ENCODE data around the gene FGG. TPM values are rescaled to one million over a fixed set of nuclear protein-coding genes. Genes with fewer than 3 reads are reported as not detected.
A peak's percentile ranks its signal among the peaks of the same experiment; 100 is the strongest.

Gene FGG
- total and polyA plus RNA-seq, 2 experiments from 2014 or later = 1,415 to 1,531 TPM

DNA sequence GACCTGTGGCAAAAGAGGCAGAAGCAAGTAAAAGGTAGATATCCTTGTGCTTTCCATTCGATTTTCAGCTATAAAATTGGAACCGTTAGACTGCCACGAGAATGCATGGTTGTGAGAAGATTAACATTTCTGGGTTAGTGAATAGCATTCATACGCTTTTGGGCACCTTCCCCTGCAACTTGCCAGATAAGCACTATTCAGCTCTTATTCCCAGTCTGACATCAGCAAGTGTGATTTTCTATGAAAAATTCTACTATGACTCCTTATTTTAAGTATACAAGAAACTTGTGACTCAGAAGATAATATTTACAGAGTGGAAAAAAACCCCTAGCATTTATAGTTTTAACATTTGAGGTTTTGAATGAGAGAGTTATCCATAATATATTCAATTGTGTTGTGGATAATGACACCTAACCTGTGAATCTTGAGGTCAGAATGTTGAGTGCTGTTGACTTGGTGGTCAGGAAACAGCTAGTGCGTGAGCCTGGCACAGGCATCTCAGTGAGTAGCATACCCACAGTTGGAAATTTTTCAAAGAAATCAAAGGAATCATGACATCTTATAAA is 45.7 kb downstream of the FGG start:
- WGBS (ENCODE audit: low lambda C conversion rate, missing lambda C conversion rate) = 83% methylated on average over 5 of the region's 5 CpGs

DNA sequence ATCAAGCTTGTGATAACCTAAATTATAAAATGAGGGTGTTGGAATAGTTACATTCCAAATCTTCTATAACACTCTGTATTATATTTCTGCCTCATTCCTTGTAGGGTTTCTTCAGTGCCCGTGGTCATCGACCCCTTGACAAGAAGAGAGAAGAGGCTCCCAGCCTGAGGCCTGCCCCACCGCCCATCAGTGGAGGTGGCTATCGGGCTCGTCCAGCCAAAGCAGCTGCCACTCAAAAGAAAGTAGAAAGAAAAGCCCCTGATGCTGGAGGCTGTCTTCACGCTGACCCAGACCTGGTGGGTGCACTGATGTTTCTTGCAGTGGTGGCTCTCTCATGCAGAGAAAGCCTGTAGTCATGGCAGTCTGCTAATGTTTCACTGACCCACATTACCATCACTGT is 46.8 kb downstream of the FGG start:
- WGBS (ENCODE audit: low lambda C conversion rate, missing lambda C conversion rate) = 80% methylated on average over 6 of the region's 6 CpGs
- H3K4me3 ChIP-seq = no peak overlapping the region
- H3K36me3 ChIP-seq (replicated peaks; ENCODE audit: insufficient read depth, low read depth) = no peaks in the 10 kb centered on the region
- TF ChIP-seq, protein P1, sequence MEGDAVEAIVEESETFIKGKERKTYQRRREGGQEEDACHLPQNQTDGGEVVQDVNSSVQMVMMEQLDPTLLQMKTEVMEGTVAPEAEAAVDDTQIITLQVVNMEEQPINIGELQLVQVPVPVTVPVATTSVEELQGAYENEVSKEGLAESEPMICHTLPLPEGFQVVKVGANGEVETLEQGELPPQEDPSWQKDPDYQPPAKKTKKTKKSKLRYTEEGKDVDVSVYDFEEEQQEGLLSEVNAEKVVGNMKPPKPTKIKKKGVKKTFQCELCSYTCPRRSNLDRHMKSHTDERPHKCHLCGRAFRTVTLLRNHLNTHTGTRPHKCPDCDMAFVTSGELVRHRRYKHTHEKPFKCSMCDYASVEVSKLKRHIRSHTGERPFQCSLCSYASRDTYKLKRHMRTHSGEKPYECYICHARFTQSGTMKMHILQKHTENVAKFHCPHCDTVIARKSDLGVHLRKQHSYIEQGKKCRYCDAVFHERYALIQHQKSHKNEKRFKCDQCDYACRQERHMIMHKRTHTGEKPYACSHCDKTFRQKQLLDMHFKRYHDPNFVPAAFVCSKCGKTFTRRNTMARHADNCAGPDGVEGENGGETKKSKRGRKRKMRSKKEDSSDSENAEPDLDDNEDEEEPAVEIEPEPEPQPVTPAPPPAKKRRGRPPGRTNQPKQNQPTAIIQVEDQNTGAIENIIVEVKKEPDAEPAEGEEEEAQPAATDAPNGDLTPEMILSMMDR (IDR thresholded peaks at IDR 0.05; ENCODE audit: poor library complexity) = no peak
- no peak for TF ChIP-seq EZH2 (IDR thresholded peaks at IDR 0.05; ENCODE audit: borderline replicate concordance)
- no peak for TF ChIP-seq EZH2phosphoT487 (IDR thresholded peaks at IDR 0.05; ENCODE audit: low read depth, severe bottlenecking, unreplicated experiment)
- H4K20me1 ChIP-seq (ENCODE audit: insufficient read depth, poor library complexity, severe bottlenecking) = no peaks in the 10 kb centered on the region
- H3K4me2 ChIP-seq = peak overlapping the region; percentile 67
- H3K79me2 ChIP-seq = peaks cover 18% of the 10 kb centered on the region
- no peaks in the 10 kb centered on the region for H3K27me3 ChIP-seq
- no peaks in the 10 kb centered on the region for H3K4me1 ChIP-seq (ENCODE audit: insufficient read depth)
- no peak overlapping the region for H3K27ac ChIP-seq
- no peak for DNase-seq (ENCODE audit: low spot score)
- no peak overlapping the region for H2AFZ ChIP-seq
- H3K9me2 ChIP-seq (replicated peaks; ENCODE audit: insufficient read depth) = no peaks in the 10 kb centered on the region
- H3K9me3 ChIP-seq (ENCODE audit: low read depth) = no peaks in the 10 kb centered on the region

More for the DNA sequence above, 45.7 kb downstream of the FGG start:
- no peak for DNase-seq (ENCODE audit: low spot score)
- TF ChIP-seq EZH2 (IDR thresholded peaks at IDR 0.05; ENCODE audit: borderline replicate concordance) (no peak), EZH2phosphoT487 (IDR thresholded peaks at IDR 0.05; ENCODE audit: low read depth, severe bottlenecking, unreplicated experiment) (no peak)
- TF ChIP-seq, protein P1 (IDR thresholded peaks at IDR 0.05; ENCODE audit: poor library complexity) = no peak
- no peak overlapping the region for H3K27ac ChIP-seq
- no peaks in the 10 kb centered on the region for H3K4me1 ChIP-seq (ENCODE audit: insufficient read depth)
- no peaks in the 10 kb centered on the region for H3K9me2 ChIP-seq (replicated peaks; ENCODE audit: insufficient read depth)
- peaks cover 18% of the 10 kb centered on the region for H3K79me2 ChIP-seq
- H3K9me3 ChIP-seq (ENCODE audit: low read depth) = no peaks in the 10 kb centered on the region
- no peaks in the 10 kb centered on the region for H3K36me3 ChIP-seq (replicated peaks; ENCODE audit: insufficient read depth, low read depth)
- H3K4me2 ChIP-seq = peak overlapping the region; percentile 67
- no peaks in the 10 kb centered on the region for H4K20me1 ChIP-seq (ENCODE audit: insufficient read depth, poor library complexity, severe bottlenecking)
- H2AFZ ChIP-seq = no peak overlapping the region
- no peaks in the 10 kb centered on the region for H3K27me3 ChIP-seq
- H3K4me3 ChIP-seq = no peak overlapping the region

DNA sequence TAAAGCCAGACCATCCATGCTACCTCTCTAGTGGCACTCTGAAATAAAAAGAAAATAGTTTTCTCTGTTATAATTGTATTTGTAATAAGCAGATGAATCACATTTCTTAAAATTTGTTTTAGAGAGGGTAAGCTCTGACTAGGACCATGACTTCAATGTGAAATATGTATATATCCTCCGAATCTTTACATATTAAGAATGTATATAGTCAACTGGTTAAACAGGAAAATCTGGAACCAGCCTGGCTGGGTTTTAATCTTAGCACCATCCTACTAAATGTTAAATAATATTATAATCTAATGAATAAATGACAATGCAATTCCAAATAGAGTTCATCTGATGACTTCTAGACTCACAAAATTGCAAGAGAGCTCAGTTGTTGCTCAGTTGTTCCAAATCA is 48.1 kb downstream of the FGG start:
- H3K27ac ChIP-seq = no peak overlapping the region
- no peak for TF ChIP-seq EZH2 (IDR thresholded peaks at IDR 0.05; ENCODE audit: borderline replicate concordance)
- TF ChIP-seq EZH2phosphoT487 (IDR thresholded peaks at IDR 0.05; ENCODE audit: low read depth, severe bottlenecking, unreplicated experiment) = no peak
- TF ChIP-seq, protein P1 (IDR thresholded peaks at IDR 0.05; ENCODE audit: poor library complexity) = no peak
- no peaks in the 10 kb centered on the region for H3K9me3 ChIP-seq (ENCODE audit: low read depth)
- H3K4me3 ChIP-seq = peak overlapping the region; percentile 32
- no peaks in the 10 kb centered on the region for H3K27me3 ChIP-seq
- H3K79me2 ChIP-seq = peaks cover 18% of the 10 kb centered on the region
- no peaks in the 10 kb centered on the region for H4K20me1 ChIP-seq (ENCODE audit: insufficient read depth, poor library complexity, severe bottlenecking)
- no peaks in the 10 kb centered on the region for H3K9me2 ChIP-seq (replicated peaks; ENCODE audit: insufficient read depth)
- no peak for DNase-seq (ENCODE audit: low spot score)
- peak overlapping the region; percentile 67 for H3K4me2 ChIP-seq
- WGBS (ENCODE audit: low lambda C conversion rate, missing lambda C conversion rate) = 62% methylated on average over 1 of the region's 1 CpG
- no peaks in the 10 kb centered on the region for H3K36me3 ChIP-seq (replicated peaks; ENCODE audit: insufficient read depth, low read depth)
- no peaks in the 10 kb centered on the region for H3K4me1 ChIP-seq (ENCODE audit: insufficient read depth)
- no peak overlapping the region for H2AFZ ChIP-seq
